Measurements from ENCODE around the gene FBH1. TPM values are rescaled to one million over a fixed set of nuclear protein-coding genes. Genes with fewer than 3 reads are reported as not detected.

FBH1 gene
- total and polyA plus RNA-seq, 7 experiments from 2014 or later = 59.9 to 105 (median 78.6) TPM

DNA sequence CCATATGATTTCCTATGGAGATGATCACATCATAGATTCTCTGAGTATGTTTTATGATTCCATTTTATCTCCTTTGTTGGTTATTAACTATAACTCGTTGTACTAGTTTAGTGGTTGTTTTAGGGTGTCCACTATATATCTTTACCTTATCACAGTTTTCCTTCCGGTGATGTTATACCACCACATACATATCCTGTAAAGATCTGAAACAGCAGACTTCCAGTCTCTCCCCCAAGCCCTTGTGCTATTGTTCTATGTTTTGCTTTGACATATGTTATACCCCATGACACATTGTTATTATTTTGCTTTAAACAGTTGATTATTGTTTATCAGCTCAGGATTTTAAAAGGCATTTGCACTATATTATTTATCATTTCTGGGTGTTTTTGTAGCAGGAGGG lies 80.0 kb downstream of the FBH1 start:
- H3K4me3 ChIP-seq (ENCODE audit: low read length) = no peak overlapping the region
- Mint-ChIP-seq H3K36me3 (peaks cover 0 to 17% (median 4%) of the 10 kb centered on the region in 5 donors), H3K9me3 (no peaks in the 10 kb centered on the region), H3K4me3 (no peak overlapping the region), H3K27me3 (no peaks in the 10 kb centered on the region), H3K4me1 (peaks cover under 1 to 49% (median 14%) of the 10 kb centered on the region in 7 donors), H3K27ac (peak overlapping the region in 1 of 9 donors; percentile 44)
- ATAC-seq (no peak), DNase-seq (no peak)
- H3K9me3 ChIP-seq (ENCODE audit: control insufficient read depth in 2 of 3, low read length in 3 of 3) = no peaks in the 10 kb centered on the region
- POLR2A ChIA-PET = no interaction called here
- CTCF ChIA-PET = no interaction called here
- no peak overlapping the region for H3K27ac ChIP-seq (ENCODE audit: low read depth, low read length)
- peaks cover 0 to 4% (median 3%) of the 10 kb centered on the region in 3 experiments for H3K36me3 ChIP-seq (ENCODE audit: control insufficient read depth in 2 of 3, insufficient read depth in 3 of 3, low read length in 3 of 3)
- intact Hi-C loops (cut with micrococcal nuclease) = loop anchor here (10.0 kb wide), 3 partner anchors 155 to 1145 kb away; partner anchors contain the start of genes AKR1E2 (in 1 of the 2) and GDI2 (in 1 of the 2)
- peaks cover 0 to 15% of the 10 kb centered on the region in 2 donors for H3K4me1 ChIP-seq (ENCODE audit: control insufficient read depth in 2 of 2, insufficient read depth in 2 of 2, low read length in 2 of 2)
- H3K27me3 ChIP-seq (ENCODE audit: control insufficient read depth in 2 of 2, insufficient read depth in 2 of 2, low read length in 2 of 2) = no peaks in the 10 kb centered on the region

DNA sequence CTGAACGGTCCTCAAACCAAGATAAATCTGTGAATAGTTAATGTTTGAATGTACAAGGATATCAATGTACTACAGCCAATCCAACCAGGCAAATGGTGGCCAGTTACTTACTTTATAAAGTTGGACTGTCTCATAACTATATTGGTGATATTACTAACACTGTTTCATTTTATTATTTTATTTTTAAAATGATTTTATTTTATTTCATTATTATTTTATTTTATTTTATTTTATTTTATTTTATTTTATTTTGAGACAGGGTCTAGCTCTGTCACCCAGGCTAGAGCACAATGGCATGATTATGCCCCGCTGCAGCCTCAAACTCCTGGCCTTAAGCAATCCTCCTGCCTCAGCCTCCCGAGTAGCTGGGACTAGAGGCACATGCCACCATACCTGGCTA lies 80.5 kb downstream of the FBH1 start:
- H3K4me3 Mint-ChIP-seq = peak overlapping the region in 1 of 10 donors; percentile 42
- H3K27ac Mint-ChIP-seq = peak overlapping the region in 1 of 9 donors; percentile 85
- CTCF ChIA-PET = no interaction called here

DNA sequence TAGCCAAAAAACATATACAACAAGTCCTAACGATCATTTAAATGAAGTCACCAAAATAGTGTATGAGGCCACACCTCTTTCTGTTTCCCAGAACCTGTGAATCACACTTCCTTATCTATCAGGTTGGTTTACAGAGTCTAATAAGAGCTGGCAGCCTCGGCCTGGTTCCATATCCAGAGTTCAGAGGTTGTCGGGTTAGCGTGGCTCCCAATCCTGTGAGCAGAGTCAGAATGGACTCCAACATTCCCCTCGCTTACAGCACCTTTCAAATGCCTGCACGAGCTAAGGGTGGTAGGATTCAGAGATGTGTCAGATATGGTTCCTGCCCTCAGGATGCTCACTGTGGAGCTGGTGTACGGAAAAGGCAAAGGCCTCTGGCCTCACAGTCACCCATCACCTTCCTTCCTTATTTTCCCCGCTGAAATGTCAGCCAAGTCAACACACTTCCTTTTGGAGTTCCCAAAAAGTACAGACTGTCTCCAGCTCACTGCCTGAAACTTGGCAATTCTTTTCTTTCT lies 81.3 kb downstream of the FBH1 start:
- Histone ChIP-seq H3K4me3 (ENCODE audit: low read length) (no peak overlapping the region), H3K36me3 (ENCODE audit: control insufficient read depth in 2 of 3, insufficient read depth in 3 of 3, low read length in 3 of 3) (peaks cover 0 to 3% (median 0%) of the 10 kb centered on the region in 3 experiments), H3K27ac (ENCODE audit: low read depth, low read length) (no peak overlapping the region), H3K4me1 (ENCODE audit: control insufficient read depth in 2 of 2, insufficient read depth in 2 of 2, low read length in 2 of 2) (peaks cover 0 to 15% of the 10 kb centered on the region in 2 donors), H3K27me3 (ENCODE audit: control insufficient read depth in 2 of 2, insufficient read depth in 2 of 2, low read length in 2 of 2) (no peaks in the 10 kb centered on the region), H3K9me3 (ENCODE audit: control insufficient read depth in 2 of 3, low read length in 3 of 3) (no peaks in the 10 kb centered on the region)
- ChIA-PET CTCF (no interaction called here), POLR2A (no interaction called here)
- peak overlapping the region in 1 of 10 donors; percentile 61 for H3K4me3 Mint-ChIP-seq
- H3K4me1 Mint-ChIP-seq = peaks cover 14 to 58% (median 22%) of the 10 kb centered on the region in 7 donors
- H3K36me3 Mint-ChIP-seq = peaks cover 0 to 22% (median 4%) of the 10 kb centered on the region in 5 donors
- ATAC-seq (no peak), DNase-seq (no peak)
- H3K27me3 Mint-ChIP-seq = no peaks in the 10 kb centered on the region
- no peaks in the 10 kb centered on the region for H3K9me3 Mint-ChIP-seq
- H3K27ac Mint-ChIP-seq = peak overlapping the region in 3 of 9 donors; percentile 3 to 85 (median 42)
- intact Hi-C loops (cut with micrococcal nuclease) = loop anchor here (10.0 kb wide), 3 partner anchors 157 to 1147 kb away; partner anchors contain the start of genes AKR1E2 (in 1 of the 2) and GDI2 (in 1 of the 2)

More for the DNA sequence above, 80.5 kb downstream of the FBH1 start:
- intact Hi-C loops (cut with micrococcal nuclease) = loop anchor here (10.0 kb wide), 3 partner anchors 156 to 1146 kb away; partner anchors contain the start of genes AKR1E2 (in 1 of the 2) and GDI2 (in 1 of the 2)
- Mint-ChIP-seq H3K9me3 (no peaks in the 10 kb centered on the region), H3K27me3 (no peaks in the 10 kb centered on the region), H3K36me3 (peaks cover 0 to 20% (median 4%) of the 10 kb centered on the region in 5 donors), H3K4me1 (peaks cover 5 to 51% (median 18%) of the 10 kb centered on the region in 7 donors)
- H3K4me1 ChIP-seq (ENCODE audit: control insufficient read depth in 2 of 2, insufficient read depth in 2 of 2, low read length in 2 of 2) = peaks cover 0 to 15% of the 10 kb centered on the region in 2 donors
- peak in 1 of 9 donors; percentile 7 for DNase-seq
- H3K27ac ChIP-seq (ENCODE audit: low read depth, low read length) = no peak overlapping the region
- H3K4me3 ChIP-seq (ENCODE audit: low read length) = no peak overlapping the region
- H3K36me3 ChIP-seq (ENCODE audit: control insufficient read depth in 2 of 3, insufficient read depth in 3 of 3, low read length in 3 of 3) = peaks cover 0 to 4% (median 3%) of the 10 kb centered on the region in 3 experiments
- ATAC-seq = no peak
- H3K27me3 ChIP-seq (ENCODE audit: control insufficient read depth in 2 of 2, insufficient read depth in 2 of 2, low read length in 2 of 2) = no peaks in the 10 kb centered on the region
- POLR2A ChIA-PET = no interaction called here
- H3K9me3 ChIP-seq (ENCODE audit: control insufficient read depth in 2 of 3, low read length in 3 of 3) = no peaks in the 10 kb centered on the region

DNA sequence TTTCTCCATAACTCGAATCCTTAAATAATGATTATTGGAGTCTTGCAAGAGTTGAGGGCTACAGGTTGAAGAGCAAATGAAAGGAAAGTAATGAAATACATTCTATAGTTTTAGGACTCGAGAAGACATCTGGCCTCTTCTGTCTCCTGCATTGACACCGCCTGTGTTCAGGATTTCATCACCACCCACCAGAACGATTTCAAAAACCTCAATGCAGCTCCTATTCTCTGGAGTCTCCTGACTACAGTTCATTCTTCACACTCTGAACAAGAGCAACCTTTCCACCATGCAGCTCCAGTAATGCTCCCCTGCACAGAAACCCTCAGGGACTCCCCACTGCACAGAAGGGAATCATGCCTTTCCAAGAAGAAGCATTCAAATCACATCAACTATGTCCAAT lies 81.8 kb downstream of the FBH1 start:
- peaks cover 17 to 60% (median 25%) of the 10 kb centered on the region in 7 donors for H3K4me1 Mint-ChIP-seq
- ATAC-seq = no peak
- Histone ChIP-seq H3K9me3 (ENCODE audit: control insufficient read depth in 2 of 3, low read length in 3 of 3) (no peaks in the 10 kb centered on the region), H3K27ac (ENCODE audit: low read depth, low read length) (no peak overlapping the region), H3K4me3 (ENCODE audit: low read length) (no peak overlapping the region), H3K27me3 (ENCODE audit: control insufficient read depth in 2 of 2, insufficient read depth in 2 of 2, low read length in 2 of 2) (no peaks in the 10 kb centered on the region), H3K36me3 (ENCODE audit: control insufficient read depth in 2 of 3, insufficient read depth in 3 of 3, low read length in 3 of 3) (peaks cover 0 to 3% (median 0%) of the 10 kb centered on the region in 3 experiments), H3K4me1 (ENCODE audit: control insufficient read depth in 2 of 2, insufficient read depth in 2 of 2, low read length in 2 of 2) (peaks cover 0 to 15% of the 10 kb centered on the region in 2 donors)
- no peak for DNase-seq
- intact Hi-C loops (cut with micrococcal nuclease) = loop anchor here (10.0 kb wide), 3 partner anchors 157 to 1147 kb away; partner anchors contain the start of genes AKR1E2 (in 1 of the 2) and GDI2 (in 1 of the 2)
- CTCF ChIA-PET = no interaction called here
- peak overlapping the region in 4 of 9 donors; percentile 3 to 85 (median 31) for H3K27ac Mint-ChIP-seq
- H3K27me3 Mint-ChIP-seq = no peaks in the 10 kb centered on the region
- no peaks in the 10 kb centered on the region for H3K9me3 Mint-ChIP-seq
- H3K36me3 Mint-ChIP-seq = peaks cover 0 to 22% (median 4%) of the 10 kb centered on the region in 5 donors
- peak overlapping the region in 1 of 10 donors; percentile 61 for H3K4me3 Mint-ChIP-seq
- POLR2A ChIA-PET = no interaction called here

DNA sequence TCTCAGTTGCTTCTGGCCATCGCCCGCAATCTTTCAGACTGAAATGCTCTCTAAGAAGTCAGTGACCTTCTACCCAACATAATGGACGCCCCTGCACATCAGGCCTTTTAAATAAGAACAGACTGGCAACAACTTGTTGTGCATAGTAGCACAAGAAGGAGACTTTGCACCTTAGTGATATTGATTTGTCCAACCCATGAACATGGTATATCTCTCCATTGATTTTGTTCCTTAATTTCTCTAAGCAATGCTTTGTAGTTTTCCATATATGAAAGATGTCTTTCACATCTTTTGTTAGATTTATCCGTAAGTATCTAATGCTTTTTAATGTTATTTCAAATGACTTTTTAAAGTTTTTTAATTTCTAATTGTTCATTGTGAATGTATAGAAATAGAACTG lies 83.0 kb downstream of the FBH1 start:
- peaks cover 0 to 20% (median 4%) of the 10 kb centered on the region in 5 donors for H3K36me3 Mint-ChIP-seq
- no peaks in the 10 kb centered on the region for H3K9me3 ChIP-seq (ENCODE audit: control insufficient read depth in 2 of 3, low read length in 3 of 3)
- ATAC-seq (no peak), DNase-seq (no peak)
- no peak overlapping the region for H3K27ac Mint-ChIP-seq
- peaks cover 18 to 60% (median 26%) of the 10 kb centered on the region in 7 donors for H3K4me1 Mint-ChIP-seq
- no peaks in the 10 kb centered on the region for H3K27me3 Mint-ChIP-seq
- H3K4me3 Mint-ChIP-seq = no peak overlapping the region
- no peak overlapping the region for H3K4me3 ChIP-seq (ENCODE audit: low read length)
- H3K27ac ChIP-seq (ENCODE audit: low read depth, low read length) = no peak overlapping the region
- CTCF ChIA-PET = no interaction called here
- no peaks in the 10 kb centered on the region for H3K27me3 ChIP-seq (ENCODE audit: control insufficient read depth in 2 of 2, insufficient read depth in 2 of 2, low read length in 2 of 2)
- no peaks in the 10 kb centered on the region for H3K9me3 Mint-ChIP-seq
- POLR2A ChIA-PET = no interaction called here
- peaks cover 0 to 16% of the 10 kb centered on the region in 2 donors for H3K4me1 ChIP-seq (ENCODE audit: control insufficient read depth in 2 of 2, insufficient read depth in 2 of 2, low read length in 2 of 2)
- H3K36me3 ChIP-seq (ENCODE audit: control insufficient read depth in 2 of 3, insufficient read depth in 3 of 3, low read length in 3 of 3) = peaks cover 0 to 4% (median 3%) of the 10 kb centered on the region in 3 experiments
- intact Hi-C loops (cut with micrococcal nuclease) = loop anchor here (10.0 kb wide), 3 partner anchors 158 to 1148 kb away; partner anchors contain the start of genes AKR1E2 (in 1 of the 2) and GDI2 (in 1 of the 2)

DNA sequence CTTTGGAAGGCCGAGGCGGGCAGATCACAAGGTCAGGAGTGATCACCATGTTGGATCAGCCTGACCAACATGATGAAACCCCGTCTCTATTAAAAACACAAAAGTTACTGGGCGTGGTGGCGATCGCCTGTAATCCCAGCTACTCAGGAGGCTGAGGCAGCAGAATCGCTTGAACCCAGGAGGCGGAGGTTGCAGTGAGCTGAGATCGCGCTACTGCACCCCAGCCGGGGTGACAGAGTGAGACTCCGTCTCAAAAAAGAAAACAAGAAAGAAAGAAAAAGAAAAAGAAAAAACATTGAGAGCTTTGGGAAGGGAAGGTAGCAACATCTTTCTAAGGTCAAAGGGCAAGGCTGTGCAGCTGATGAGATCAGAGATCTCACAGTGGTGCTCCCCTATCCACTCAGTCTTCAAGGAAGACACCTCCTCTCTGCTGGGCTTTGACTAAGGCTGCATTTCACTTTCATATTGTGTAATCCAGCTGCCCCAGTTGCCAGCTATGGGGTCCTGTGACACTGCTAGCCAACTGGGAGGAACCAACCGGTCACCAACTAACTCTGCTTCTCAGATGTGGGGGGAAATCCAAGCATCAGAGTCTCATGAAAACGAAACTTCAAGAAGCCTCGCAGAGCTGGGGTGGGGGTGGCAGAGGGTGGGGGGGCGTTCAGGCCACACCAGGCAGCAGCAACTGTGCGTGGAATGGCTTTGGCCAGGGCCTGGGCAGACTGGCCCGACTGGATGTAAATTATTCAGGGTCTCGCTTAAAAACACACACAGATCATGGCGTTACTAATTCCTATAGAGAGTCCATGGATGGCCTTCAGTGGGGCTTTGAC lies 85.8 kb downstream of the FBH1 start:
- Histone ChIP-seq H3K27me3 (ENCODE audit: control insufficient read depth in 2 of 2, insufficient read depth in 2 of 2, low read length in 2 of 2) (no peaks in the 10 kb centered on the region), H3K36me3 (ENCODE audit: control insufficient read depth in 2 of 3, insufficient read depth in 3 of 3, low read length in 3 of 3) (peaks cover 0 to 4% (median 0%) of the 10 kb centered on the region in 3 experiments), H3K4me3 (ENCODE audit: low read length) (peak overlapping the region; percentile 97), H3K27ac (ENCODE audit: low read depth, low read length) (peak overlapping the region; percentile 74), H3K9me3 (ENCODE audit: control insufficient read depth in 2 of 3, low read length in 3 of 3) (no peaks in the 10 kb centered on the region), H3K4me1 (ENCODE audit: control insufficient read depth in 2 of 2, insufficient read depth in 2 of 2, low read length in 2 of 2) (peaks cover 0 to 15% of the 10 kb centered on the region in 2 donors)
- peak in 8 of 9 donors; percentile 7 to 61 (median 25) for DNase-seq
- peak overlapping the region; percentile 89 to 98 (median 94) for H3K4me3 Mint-ChIP-seq
- H3K36me3 Mint-ChIP-seq = peaks cover 0 to 12% (median 0%) of the 10 kb centered on the region in 5 donors
- H3K4me1 Mint-ChIP-seq = peaks cover 18 to 50% (median 26%) of the 10 kb centered on the region in 7 donors
- POLR2A ChIA-PET = interaction anchor here (0.6 to 0.9 kb wide), 2 partner anchors 9 to 1994 kb away, joined by 3 to 4 read pairs; no protein-coding TSS in a partner anchor
- intact Hi-C loops (cut with micrococcal nuclease) = loop anchor here (1.0 to 10.0 kb wide), 15 partner anchors 36 to 1151 kb away; partner anchors contain the start of genes GDI2 (in 2 of the 2), PFKFB3 (in 2 of the 2), AKR1E2 (in 1 of the 2) and ANKRD16 (in 1 of the 2)
- H3K9me3 Mint-ChIP-seq = no peaks in the 10 kb centered on the region
- CTCF ChIA-PET = interaction anchor here (1.0 to 1.6 kb wide), 3 partner anchors 38 to 533 kb away, joined by 3 to 4 read pairs (median 3); no protein-coding TSS in a partner anchor
- ATAC-seq = peak; percentile 63
- H3K27me3 Mint-ChIP-seq = peaks cover 0 to 14% (median 0%) of the 10 kb centered on the region in 5 donors
- H3K27ac Mint-ChIP-seq = peak overlapping the region; percentile 82 to 97 (median 88)
